Measurements from ENCODE around the gene STXBP6. TPM values are rescaled to one million over a fixed set of nuclear protein-coding genes. Genes with fewer than 3 reads are reported as not detected.

Gene STXBP6
- polyA plus RNA-seq, 10 donors = 14.4 to 28.2 (median 20.9) TPM

DNA sequence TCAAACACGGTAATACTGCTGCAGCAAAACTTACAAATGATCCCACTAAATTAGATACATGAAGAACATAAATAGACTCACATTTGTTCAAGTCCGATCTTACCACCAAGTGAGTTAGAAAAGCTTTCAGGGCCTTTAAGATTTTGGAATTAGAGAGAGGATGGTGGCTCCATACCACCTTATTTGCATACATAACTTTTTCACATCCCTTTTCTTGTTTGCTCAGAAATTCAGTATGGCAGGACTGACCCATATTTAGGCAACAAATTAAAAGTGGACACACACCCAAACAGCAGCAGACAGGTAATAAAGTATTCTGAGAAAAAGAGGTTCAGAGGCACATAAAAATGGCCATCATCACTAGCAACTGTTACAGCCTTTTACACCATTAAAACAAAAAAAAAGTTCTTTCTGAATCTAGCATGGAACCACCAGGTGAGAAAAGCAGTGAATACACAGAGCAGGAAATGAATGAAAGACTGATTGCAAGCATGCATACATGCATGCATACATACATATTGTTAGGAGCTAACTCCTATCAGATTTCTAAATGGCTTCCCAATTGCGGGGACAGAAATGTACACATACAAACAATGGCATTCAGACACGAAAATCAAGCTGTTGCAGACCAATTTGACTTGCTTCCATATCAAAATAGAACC lies 23.3 kb downstream of the STXBP6 start:
- DNase-seq = no peak

DNA sequence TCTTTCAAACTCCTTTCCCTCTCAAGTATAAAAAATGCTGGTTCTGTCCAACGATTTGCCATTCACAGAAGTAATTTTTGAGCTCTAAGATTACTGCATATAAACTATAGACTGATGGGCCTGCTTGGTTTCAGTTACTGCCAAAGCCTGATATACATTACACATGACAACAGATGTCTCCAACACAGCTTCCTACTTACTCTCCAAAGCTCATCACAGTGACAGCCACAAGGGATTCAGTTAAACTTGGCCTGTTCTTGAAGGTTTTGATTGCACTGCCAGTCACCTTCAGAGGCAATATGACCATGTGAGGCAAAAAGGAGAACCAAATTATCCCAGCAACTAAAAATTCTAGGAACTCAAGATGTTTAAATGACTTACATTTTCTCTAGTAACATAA lies 30.1 kb downstream of the STXBP6 start:
- no peak for DNase-seq

DNA sequence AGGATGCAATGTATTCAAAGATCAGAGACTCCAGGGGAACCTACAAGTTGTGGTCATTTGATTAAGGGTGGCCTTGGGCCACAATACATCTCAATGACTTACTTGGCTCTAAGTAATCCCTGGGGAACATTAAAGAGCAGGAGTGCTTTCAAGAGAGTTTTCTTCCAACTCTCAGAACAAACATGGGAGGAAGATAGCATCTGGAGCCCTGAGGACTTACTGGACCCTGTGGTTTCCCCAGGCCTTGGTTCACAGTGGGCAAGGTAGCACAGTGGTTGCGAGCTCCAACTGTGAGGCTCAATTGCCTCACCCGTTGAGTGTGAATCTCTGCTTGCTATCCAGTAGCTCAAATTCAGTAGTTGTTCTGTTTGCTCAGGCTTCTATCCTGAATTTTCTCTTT lies 32.4 kb downstream of the STXBP6 start:
- DNase-seq = no peak

DNA sequence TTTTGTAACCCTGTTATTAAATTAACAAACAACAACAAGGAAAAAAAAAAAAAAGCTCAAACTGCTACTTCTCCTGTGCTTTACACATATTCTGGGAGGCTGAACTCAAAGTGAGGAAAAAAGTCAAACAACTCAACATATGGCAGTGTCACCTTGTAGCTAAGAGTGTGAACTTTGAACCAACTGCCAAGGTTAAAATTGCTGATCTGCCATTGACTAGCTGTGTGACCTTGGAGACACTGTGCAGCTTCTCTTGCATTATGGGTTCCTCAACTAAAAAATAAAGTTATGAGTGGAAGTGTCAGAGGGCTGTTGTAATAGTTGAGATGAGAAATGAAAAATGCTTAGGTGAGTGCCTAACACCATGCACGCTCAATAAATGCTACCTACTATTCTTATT lies 34.2 kb downstream of the STXBP6 start:
- DNase-seq = no peak

DNA sequence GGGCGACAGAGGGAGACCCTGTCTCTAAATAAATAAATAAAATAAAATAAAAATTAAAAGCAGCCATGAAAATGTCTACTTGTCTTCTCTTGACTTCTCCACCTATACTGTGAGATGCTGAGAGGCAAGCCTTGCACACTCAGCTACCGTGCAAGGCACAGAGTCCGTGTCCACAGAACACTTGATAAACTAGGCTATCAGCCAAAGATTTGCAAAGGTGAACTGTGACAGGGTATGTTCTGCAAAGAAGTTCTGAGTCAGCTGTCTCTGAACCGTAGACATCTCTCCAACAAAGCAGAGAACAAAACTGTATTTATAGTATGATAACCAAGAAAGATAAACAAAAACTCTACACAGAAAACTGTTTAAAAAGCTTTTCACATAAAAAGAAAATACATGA lies 35.5 kb downstream of the STXBP6 start:
- no peak for DNase-seq

DNA sequence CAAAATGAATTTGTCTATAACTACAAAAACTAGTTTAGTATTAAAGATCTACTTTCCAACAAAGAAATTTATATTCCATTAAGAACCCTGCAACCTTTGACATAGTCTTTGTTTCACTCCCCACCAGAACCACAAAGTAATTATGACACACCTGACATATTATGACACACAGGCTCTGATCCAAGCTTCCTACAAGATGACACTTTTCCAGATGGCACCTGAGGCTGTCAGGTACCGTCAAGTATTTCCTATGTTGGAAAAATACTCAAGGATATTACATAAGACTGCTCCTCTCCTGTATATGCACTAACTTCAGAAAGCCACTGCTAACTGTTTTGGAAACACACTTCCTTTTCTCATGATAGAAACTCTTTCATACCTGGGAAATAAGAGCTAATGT lies 38.9 kb downstream of the STXBP6 start:
- DNase-seq = no peak

DNA sequence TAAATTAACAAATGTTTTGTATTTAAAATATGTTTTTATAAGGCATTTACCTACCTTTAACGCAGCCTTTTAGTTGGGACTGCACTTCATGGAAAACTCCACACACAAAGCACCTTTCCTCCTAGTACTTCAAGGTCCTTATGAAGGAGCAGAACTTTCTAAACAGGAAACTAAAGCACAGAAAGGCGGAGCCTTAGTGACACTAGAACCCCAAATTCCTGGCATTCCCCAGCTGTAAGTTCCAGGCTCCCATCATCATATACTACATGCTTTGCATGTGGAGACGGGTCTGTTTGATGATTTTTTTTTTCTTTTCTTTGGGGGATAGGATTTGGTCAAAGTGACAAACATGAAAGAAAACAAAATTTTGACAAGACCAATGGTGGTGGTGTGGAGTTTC lies 39.5 kb downstream of the STXBP6 start:
- no peak for DNase-seq

DNA sequence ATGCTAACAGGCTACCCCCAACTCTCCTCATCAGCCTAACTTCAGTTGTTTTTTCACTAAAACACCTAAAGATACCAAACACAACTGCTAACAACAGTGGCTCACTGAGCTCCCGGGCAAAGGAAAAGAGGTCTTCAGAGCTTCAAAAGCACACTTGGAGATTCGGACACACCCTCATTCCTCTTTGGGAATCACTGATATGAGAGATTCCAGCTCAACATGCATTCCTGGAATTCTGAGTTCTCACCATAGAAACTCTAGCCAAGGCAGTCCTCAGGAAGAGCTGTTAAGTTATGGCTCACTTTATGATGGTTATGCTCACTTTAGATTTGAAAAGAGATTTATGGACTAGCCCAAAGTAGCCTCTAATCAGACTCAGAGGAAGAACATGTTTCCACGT lies 40.1 kb downstream of the STXBP6 start:
- peak in 1 of 3 donors; percentile 67 for DNase-seq

DNA sequence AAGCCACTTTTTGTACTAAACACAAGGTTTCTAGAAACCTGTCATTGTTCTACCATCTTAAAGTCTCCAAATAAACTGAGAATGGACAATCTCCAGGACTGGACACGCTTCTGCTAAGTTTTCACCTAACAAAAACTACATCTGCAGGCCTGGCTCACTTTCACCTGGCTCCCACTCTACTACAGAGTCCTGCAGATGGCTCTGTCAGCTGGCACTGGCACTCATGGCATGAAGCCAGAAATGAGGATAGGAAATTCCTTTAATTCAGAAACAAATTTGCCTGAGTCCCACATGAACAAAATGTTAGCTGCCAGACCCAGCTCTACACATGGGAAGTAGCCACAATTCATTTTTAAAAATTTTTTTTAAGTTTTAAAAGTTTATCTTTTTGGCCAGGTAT lies 42.1 kb downstream of the STXBP6 start:
- peak in 2 of 3 donors; percentile 41 to 64 for DNase-seq

DNA sequence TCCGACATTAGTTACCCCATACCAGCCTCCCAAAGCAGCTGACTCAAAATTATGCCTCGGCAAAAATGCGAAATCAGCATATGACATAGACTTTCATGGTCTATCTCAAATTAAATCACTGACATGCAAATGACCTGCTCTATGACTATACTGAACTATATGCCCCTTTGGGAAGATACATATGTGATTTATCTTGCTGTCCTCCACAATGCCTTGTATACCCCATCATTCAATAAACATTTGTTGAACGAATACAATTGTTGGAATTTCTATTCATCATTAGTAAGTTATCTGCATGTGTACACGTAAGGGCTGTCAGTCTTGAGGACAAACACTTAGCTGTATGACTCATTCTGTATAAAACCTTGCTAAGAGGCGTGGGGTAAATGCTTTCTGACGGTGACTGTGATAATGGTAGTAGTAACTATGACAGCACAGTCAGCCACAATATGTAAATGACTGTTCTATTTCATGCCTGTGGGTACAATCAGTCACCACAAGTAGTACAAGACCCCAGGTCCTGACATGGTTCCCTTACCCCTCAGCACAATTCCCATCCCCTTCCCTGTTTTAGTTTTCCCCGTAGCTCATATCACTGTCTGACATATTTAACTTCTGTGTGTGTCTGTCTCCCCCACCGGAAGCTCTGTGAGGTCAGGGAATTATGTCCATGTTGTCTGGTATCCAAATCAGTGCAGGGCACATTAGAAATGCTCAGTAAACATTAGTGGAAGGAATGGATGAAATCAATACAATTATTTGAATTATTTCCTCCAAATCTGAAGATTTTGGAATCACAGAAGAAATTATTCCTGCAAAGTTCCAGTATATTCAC lies 42.8 kb downstream of the STXBP6 start:
- DNase-seq = peak in 1 of 3 donors; percentile 88

DNA sequence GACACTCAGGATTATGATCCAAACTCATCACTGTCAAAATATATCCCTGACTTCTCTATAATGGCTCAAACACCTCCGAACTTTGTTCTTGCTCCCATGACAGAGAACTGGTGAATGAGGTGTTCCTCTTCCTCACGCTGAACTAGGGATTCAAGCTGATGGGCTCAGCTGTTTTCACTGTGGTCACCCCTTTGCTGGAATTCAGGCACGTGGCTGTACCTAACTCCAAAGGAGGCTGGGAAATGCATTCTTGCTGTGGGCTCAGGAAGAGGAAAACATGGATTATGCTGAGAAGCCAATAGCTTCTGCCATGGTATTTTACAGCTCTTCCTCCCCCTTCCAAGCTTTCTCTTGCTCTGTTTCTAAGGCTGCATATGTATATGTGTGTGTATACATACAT lies 43.9 kb downstream of the STXBP6 start:
- no peak for DNase-seq

DNA sequence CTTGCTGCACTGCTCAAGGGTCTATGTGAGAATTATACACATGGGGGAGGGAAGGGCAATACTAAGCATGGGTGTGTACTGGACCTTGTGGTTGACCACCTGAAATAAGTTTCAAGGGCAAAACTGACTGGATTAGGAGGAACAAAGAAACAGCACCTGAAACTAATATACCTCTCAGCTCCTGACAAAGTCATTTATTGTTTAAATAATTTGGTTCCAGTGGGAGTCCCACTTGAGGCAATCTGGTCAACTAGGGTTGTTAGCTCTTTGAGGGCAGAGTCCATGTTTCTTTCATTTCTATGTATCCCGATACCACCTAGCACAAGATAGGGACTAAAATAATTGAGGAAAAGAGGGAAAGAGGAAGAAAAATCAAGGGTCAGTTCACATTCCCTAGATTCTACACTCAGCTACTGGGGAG lies 45.5 kb downstream of the STXBP6 start:
- DNase-seq = no peak

DNA sequence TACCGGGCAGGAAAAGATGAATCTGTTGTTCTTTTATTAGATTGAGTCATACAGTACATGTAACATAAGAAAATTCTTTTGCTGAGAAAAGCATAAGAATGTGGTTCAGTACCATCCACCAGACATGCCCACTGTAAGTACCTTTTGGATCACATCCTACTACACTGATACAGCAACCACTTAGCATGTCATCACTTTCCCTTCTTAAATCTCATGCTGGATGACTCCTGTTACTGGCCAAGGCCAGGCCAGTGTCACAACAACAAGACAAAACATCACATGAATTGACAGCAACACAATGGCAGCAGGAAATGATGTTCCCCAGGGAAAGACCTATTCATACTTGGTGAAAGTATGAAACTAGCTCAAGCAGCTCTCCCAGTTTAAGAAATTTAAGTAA lies 46.4 kb downstream of the STXBP6 start:
- DNase-seq = no peak

DNA sequence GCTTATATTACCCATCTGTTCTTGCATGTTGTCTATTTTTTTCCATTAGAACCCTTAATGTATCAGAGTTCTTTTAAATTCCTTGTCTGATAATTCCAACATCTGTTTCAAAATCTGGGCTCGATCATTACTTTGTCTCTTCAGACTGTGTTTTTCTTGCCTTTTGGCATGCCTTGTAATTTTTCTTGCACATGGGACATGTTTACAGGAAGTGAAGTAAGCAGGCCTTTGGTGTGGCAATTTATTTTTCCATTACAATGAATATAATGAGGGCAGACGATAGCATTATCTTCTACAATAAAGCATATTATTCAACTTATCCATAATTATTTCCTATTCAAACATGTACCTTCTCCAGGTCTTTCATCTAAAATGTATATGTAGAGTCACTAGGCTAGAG lies 48.3 kb downstream of the STXBP6 start:
- DNase-seq = peak in 2 of 3 donors; percentile 60 to 89

DNA sequence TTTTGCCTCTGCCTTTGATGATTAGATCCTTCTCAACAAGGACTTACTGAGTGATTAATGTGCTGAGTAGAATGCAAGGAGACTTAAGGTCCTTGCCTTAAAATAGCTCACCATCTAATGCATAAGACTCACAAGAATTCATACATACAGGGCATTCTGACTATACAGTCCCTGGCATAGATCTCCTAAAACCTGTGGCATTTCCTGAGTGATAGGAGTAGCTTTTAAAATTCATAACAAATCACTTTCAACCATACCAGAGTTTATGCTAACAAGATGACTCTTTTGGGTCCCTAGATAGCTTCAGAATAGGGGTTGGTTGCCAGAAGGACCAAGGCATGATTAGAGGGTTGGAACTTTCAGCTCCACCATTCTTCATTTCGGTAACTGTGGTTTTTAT lies 48.8 kb downstream of the STXBP6 start:
- peak in 2 of 3 donors; percentile 36 to 70 for DNase-seq

DNA sequence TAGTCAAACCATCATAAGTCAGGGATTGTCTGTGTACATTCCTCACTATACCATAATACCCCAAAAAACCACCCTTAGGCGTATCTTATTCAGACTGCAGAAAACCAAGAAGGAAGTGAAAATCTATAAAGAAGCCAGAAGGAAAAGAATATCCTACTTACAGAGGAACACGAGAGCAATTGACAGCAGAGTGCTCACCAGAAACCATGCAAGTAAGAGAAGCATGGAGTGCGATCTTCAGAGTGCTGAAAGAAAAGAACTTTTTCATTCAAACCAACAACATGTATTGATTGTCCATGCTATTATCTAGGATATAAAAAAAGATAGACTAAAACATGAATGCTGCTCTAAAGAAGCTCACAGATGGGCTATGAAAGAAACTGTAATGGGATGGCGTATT lies 50.8 kb downstream of the STXBP6 start:
- no peak for DNase-seq

DNA sequence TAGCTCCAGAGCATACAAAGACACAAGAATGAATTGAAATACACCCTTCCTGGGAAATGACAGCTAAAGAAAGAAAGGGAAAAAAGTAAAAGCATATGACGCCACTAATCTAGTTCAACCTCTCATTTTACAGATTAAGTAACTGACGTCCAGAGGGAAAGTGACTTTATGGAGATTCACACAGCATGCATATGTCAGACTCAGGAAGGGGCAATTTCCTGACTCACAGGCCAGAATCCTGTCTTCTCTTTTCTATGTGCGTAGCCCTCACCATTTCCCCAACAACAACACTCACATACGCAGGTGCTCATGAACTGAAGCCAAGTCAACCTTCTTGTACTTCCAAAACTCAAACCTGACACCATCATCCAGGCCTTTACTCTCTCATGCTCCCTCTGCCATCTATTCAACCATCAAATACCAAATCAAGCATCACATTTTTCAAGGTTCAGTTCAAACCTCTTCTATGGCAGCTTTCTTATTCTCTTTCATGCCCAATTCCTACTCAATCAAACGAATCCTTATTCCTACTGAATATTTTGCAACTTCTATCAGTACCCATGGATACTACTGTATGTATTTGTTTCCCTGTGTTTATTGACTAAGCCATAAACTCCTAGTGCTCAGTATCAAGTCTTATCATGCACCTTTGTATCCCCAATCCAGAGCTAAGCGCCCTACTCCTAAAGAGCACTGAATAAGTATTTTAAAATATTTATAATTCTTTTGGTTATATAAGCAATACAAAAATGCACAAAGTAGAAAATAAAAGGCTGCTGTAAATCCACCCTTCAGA lies 52.8 kb downstream of the STXBP6 start:
- no peak for DNase-seq

DNA sequence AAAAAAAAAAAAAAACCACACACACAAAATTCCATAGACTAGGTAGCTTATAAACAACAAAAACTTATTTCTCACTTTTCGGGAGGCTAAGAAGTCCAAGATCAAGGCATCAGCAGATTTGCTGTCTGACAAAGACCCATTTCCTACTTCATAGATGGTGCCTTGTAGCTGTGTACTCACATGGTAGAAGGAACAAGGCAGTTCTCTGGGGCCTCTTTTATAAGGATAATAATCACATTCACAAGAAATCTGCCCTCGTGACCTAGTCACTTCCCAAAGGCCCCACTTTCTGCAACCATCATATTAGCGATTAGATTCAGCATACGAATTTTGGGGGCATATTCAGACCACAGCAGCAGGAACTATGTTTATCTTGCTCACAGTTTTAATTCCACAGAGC lies 54.9 kb downstream of the STXBP6 start:
- no peak for DNase-seq

DNA sequence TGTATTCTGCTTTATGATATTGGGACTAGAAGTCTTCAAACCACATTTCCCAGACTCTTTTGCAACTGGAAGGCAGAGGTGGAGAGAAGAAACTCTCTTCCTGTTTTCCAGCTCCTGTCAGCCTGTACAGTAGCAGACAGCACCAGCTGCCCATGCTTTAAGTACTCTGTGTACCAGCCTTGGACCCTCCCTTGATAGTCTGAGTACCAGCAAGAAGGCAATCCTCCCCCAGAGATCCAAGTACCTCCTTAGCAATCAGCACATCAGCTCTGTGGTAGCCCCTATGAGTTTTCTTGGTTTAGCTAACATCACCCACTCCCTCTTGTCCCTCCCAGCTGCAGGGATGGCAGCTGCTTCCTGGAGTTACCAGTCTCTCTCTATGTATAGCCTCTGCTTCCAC lies 56.3 kb downstream of the STXBP6 start:
- DNase-seq = no peak

DNA sequence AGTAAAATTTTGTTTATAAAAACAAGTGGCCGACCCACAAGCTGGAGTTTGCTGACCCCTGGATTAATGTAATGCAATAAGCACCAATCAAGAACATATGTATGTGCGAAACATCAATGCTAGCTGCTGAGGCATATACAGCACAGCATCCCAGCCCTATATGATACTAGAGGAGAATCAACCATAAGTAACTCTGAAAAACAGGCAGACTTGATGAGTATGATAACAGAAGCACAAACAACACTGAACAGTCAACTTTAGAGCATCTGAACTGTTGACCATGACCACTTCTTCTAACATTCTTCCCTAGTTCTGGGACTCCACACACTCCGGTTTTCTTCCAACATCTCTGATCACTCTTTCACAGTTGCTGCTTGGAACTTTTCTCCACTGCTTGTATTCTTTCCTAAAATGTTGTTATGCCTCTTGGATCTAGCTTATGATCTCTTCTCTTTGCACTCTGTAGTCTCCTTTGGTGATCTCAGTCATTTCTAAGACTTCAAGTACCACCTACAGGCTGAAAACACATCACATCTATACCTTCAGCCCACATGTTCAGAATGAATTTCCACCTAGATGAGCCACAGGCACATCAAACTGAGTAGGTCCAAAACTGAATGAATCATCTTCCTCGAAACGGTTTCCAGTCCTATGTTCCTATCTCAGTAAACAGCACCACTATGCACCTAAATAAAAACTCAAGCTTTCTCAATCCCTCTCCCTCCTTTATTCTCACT lies 57.2 kb downstream of the STXBP6 start:
- no peak for DNase-seq

DNA sequence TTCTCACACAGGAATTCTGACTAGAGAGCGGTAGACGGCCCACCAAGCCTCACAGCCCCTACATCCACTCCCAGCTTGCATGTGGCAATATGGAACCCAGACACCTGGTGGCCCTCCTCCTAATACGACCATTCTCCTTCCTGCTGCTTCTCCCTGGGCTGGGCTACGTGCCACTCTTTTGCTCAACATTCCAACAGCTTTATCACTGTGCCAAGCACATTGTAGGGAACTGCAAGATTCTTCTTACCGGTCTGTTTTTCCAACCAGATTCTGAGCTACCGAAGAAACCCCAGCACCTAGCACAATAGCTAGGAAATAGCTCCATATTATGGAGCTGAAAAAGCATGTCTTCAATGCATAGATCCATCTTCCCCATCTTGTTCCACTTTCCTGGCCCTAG lies 58.1 kb downstream of the STXBP6 start:
- DNase-seq = no peak

DNA sequence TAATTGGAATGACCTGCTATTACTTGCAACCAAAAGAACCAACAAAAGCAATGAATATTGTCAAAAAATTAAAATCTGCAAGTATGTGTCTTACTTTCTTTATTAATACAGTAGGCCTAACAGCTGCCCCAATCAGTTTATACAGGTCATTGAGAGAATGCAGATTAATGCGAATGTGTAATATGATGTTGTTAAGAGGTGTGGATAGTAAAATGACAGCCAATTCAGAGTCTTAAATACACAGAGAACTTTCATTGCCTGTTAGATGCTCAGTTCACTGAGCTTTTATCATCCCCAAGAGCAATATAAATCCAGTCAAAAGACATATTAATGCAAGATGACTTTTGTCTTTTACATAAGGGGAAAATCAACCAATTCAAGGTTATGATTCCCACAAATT lies 58.7 kb downstream of the STXBP6 start:
- no peak for DNase-seq

Data from muscle of back (tissue), 11 donors.